SIG-M5 treated with dmso at 0.1 percent for 504 hours (cell line): ENCODE measurements around the gene LRRC47.

Experiments
- DNase-seq: peaks from one replicate; lab custom pipeline; 2025; ENCODE audit not compliant: unreplicated experiment; lab: John Stamatoyannopoulos, UW

The LRRC47 gene

DNA sequence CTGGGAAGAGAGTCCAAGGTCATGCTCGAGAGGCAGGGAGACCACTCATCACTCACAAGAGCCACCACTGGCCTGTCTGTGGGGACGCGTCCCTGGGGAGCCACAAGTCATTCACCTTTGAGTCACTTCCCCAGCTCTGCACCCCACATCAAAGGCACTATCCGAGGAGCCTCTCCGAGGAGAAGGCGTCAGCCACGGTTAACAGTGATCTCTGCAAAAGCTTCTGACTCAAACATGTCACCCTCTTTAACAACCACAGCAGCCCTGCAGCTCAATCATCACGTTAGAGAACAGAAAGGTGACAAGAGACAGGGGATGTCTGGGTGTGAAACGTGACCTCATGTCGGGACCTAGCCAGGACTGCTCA is 9.0 kb downstream of the LRRC47 start:
- DNase-seq = no peak

DNA sequence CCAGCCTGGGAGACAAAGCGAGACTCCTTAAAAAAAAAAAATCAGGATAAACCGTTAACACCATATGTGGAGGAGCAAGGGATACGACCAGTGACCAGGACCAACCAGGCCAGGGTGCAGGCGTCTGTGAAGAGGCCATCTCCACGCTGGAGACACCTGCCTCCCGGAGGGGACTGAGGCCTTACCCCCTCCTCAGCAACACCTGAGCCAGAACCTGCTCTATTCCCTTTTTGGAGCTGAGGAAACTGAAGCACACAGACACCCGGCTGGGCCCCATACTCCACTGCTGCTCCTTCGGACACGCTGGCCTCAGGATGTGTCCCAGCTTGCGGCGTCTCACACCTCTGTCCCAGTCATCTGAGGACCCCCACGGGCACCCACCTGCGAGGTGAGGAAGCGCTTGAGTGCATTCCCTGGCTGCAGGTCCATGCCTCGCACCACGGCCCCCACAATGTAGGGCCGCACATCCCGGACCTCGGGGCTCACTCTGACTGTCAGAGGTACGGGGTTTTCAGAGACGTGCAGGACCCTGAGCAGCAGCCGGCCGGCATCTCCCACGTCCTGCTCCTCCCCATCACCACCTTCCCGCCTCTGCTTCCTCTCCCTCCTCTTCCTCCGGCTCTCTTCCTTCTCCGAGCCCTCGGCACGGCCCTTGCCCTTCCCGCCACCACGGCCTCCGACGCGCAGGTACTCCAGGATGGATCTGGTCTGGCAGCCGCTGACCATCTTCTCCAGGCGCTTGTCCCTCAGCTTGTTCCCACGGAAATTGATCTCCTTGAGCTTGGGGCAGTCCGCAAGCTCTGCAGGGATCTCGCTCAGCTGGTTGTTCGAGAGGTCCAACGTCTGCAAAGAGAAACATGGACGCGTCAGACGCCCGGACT is 9.6 kb downstream of the LRRC47 start:
- no peak for DNase-seq

DNA sequence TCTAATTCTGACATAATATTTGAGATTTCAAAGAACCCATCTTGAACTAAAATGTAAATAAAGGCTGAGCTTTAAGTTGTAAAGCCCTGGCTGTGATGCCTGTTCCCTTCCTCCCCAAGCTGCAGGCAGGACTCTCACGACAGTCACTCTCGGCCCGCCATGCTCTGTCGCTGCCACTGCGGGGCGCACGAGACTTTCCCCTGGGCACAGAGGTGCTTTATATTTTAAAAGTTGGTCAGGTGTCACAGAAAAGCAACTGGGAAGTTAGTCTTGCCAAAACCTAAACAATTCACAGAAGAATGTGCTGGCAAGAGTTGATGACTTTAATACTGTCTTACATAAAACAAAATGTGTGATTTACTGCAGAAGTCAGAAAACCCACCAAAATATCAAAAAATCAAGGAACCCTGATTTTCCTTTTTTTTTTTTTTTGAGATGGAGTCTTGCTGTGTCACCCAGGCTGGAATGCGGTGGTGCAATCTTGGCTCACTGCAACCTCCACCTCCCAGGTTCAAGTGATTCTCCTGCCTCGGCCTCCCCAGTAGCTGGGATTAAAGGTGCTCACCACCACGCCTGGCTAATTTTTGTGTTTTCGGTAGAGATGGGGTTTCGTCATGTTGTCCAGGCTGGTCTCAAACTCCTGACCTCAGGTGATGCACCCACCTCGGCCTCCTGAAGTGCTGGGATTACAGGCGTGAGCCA is 10.7 kb downstream of the LRRC47 start:
- DNase-seq = no peak

DNA sequence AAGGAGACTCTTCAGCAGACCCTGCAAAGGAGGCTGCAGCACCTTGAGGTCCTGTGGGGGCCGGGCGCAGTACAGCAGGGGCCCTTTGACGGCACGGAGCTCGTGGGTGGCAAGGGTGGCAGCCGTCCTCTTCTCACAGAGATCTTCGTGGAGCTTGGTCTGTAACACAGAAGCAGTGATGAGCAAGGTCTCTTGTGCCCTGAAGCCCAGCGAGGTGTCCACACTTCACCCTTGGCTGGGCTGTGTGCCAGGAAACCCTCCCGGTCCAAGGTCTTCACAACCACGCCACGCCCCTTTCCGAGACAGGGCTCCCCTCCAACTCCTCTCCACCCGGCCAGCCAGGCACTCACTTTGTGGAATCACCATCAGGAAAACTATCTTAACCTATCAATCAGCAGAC is 11.3 kb downstream of the LRRC47 start:
- DNase-seq = no peak

DNA sequence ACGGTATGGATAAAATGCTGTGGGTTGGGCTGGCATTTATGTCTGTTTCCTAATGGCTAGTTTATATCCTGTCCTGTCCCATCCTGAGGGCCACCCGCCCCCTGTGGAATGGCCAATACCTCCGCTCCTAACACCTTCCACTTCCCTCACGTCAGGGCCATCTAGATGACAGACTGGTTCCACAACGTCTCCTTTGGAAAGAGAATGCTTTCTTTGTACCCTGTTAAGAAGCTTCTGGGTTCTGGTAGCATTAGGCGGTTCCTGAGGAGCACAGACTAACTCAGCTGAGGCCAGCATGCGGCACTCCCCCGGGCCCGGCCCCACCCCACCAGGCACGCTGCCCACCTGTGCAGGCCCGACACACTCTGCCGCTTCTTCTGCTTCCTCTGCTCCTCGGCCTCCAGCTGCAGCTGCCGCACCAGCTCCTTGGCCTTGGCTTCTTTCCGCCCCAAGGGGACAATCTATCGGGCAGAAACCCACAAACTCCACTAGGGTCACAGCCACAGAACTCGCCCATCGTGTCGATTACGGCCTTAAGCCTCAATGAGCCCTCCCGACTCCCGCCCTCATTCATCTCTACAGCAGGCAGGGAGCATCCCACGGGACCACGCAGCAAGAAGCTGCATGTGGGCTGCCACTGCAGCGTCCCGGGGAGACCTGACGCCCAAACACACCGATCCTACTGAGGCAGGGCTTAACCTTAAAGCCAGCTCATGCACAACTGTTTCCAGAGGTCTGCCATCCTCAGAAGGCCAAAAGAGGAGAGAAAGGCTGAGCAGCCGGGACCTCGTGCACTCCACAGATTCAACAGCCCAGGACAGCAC is 12.4 kb downstream of the LRRC47 start:
- DNase-seq = no peak

DNA sequence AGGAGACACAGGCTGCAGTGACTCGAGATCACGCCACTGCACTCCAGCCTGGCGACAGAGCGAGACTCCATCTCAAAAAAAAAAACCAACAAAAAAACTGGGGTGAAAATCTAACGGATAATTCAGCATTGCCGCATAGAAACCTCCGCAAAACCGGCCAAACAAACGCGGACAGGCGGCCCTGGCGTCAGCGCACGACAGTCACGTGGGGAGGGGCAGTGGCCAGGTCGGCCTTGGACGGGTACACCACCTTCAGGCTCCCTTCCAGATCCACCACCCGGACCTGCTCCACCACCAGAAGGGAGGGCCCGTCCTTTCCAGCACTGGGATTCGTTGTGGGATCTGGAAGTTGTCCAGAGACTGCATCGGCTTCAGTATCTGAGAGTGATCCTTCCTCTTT is 15.4 kb downstream of the LRRC47 start:
- no peak for DNase-seq

DNA sequence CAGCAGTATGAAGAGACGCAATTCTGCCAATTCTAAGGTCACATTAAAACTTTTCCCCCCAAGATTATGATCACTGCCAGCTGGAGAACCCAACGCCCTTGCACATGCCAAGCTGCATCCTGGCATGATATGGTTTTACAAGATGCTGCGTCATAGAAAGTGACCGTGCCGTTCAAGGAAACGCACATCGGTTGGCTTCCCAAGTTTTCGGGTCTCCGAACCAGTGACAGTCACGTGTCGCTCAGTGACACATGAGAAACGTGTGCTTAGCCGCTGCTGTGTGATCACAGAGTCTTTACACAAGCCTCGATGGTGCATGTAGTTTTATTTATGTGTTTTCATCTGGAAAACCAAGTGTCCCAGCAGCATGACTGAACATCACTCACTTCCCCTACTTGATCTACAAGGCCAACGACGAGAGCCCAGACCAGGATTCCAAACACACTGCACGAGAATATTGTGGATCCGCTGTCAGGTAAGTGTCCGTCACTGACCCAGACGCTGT is 16.3 kb downstream of the LRRC47 start:
- no peak for DNase-seq

DNA sequence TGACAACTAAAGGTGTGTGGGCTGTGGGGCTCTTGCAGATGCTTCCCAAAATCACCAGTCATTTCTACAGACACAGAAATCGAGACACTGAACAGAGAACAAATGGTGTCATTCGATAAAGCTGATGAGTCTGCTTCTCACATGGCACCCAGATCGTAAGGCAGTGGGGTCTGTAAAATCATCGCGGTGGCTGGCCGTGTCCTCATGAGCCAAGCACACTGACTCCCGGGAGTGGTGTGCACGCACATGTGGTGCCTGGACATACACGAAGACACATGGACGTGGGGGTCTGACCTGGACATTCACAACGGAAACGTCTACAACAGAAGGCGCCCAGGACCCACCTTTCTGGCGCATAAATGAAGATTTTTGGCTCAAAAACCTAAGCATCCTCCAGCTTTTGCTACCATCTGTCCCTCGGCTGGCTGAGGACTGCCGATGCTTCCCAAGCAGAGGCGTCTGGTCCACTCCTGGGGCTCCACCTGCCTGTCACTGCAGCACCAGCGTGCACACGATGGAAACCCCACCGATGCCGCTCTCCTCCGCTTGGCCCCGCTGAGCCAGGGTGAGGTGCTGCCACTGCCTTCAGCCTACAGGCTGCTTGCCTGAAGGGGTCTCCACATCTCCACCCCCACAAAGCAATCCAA is 16.9 kb downstream of the LRRC47 start:
- no peak for DNase-seq

DNA sequence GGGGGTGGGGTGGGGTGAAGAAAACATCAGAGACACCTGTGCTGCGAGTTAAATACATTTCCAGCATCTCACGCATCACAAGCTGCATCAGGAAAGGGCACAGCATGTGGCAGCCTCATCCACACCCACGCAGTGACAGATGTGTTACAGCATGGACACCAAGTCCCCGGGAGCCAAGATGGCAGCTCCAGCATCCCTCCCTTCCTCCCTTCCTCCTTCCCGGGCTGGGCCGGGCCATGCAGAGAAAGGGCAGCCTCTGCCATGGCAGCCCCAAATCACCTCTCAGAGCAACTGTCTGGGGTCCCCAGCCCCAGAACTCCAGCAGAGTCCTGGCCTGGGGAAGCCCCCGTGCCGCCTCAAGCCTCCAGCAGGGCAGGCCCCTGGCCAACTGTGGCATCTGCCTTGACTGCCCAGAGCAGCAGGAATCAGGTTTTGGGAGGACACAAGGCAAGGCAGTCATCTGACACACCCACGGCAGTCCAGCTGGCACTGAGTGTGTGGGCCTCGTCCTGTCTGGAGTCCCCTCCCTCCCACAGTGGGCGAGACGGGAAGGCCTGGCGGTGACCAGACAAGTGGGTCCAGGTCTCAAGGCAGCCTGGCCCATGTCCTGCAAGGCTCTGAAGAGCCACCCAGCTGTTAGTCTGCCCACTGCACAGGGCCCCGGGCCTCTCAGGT is 17.6 kb downstream of the LRRC47 start:
- no peak for DNase-seq

DNA sequence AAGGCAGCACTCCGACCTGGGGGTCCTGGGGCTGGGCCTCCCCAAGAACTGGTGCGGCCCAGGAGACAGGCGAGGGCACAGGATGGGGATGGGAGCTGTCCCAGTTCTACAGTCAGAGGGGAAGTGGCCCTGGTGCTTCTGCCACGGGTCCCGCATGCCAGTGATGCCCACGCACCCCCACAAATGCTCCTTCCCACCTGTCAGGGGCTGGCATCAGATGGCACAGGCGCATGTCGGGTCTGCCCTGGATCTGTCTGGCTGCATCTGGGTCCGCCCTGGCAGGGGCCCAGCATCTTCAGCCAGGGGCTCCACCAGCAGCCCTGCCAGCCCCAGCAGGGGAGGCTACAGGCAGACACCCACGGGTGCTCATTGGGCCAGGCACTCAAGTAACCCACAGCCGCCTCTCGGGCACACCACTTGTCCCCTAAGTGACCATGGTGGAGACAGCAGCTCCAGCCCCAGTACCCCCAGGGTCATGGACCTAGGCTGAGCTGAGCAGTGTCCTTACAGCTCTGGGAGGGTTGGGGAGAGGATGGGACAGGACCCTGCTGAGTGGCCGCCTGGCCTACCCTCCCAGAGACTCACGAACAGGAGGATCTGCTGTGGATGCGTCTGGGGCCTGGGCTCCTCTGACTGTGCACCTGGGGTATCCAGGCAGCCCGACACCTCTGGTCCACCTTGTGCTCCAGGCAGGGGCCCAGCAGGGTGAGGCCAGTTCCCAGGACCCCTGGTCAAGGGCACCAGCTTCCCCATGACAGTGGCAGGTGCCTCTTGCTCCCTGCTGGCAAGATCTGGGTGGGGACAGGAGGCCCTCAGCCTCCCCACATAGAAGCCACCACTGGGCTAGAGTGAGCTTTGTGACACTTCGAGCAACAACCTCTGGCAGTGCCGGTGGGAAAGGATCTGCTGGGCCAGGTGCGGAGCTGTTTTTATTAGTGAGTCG is 18.4 kb downstream of the LRRC47 start:
- DNase-seq = no peak

DNA sequence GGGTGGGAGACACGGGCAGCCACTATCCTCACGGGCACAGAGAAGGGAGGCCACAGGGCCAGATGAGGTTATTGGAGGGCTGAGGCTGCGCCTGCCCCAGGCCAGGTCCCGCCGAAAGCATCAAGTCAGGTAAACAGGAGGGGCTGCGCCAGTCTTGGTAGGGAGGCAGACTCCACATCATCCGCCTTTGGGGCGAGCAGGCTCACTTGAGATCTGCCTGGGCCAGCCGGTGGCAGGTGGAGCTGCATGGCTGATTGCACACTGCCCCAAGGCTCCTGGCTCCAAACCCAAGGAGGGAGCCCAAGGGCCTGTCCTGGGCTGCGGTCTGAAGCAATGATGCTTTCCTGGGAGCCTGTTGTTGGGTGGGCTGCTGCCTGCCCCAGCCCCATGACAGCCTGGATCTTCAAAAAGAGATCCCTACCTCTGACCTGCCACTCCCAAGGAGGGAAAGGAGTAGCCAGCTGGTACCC is 19.2 kb downstream of the LRRC47 start:
- DNase-seq = no peak

DNA sequence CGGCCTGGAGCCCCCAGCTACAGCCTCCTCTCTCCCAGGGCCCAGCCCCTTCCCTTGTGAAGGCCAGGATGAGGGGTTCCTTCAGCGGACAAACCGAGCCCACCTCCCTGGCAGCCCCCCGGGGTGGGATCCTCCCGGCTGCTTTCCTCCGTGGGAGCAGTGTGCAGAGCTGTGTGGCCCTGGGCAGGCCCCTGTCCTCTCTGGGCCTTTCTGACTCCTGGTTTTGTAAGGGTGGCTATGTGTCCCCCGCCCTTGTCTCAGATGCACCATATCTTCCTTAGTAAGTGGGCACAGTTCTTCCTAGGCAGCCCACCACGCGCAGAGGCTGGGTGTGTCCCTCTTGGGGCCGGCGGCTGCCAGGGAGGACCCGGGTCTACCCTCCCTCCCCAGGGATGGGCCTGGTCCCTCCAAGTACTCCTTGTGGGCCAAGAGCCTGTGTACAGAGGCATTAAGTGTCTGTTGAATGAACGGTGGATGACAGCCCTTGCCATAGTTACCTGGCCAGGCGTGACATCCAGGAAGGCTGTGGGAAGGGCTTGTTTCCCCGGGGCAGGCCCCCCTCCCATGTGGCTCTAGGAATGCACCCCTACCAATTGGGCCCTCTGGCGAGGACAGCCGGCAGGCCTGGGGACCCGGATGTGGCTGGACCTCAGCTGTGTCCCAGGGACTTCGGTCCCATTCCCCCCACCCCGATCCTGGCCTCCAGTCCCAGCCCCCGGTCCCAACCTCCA is 19.9 kb downstream of the LRRC47 start:
- DNase-seq = no peak

DNA sequence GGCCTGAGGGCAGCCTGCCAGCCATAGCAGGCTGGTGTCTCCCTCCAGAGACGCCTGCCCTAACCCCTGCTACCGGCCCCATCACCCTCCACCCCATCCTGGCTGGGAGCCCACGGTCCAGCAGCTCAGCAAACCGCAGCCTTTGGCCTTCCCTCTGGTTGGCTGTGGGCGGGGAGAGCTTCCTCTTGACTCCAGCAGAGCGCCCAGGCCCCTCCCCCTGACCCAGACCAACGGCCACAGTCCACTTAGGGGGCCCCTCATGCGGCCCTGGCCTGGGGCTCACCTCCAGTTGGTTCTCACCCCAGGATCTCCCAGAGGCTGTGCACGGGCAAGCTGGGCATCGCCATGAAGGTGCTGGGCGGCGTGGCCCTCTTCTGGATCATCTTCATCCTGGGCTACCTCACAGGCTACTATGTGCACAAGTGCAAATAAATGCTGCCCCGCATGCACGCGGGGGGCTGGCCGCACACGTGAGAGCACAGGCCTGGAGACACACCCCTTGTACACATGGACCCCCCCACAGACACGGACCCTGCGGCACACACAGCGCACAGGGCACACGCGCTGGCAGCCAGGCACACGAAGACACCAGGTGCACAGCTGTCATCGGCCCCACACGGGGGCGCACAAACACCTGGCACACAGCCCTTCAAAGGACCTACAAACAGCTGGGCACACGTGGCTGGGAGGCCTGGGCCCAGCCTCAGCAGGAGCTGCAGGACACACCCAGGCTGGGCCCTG is 20.6 kb downstream of the LRRC47 start:
- peak; percentile 10 for DNase-seq

DNA sequence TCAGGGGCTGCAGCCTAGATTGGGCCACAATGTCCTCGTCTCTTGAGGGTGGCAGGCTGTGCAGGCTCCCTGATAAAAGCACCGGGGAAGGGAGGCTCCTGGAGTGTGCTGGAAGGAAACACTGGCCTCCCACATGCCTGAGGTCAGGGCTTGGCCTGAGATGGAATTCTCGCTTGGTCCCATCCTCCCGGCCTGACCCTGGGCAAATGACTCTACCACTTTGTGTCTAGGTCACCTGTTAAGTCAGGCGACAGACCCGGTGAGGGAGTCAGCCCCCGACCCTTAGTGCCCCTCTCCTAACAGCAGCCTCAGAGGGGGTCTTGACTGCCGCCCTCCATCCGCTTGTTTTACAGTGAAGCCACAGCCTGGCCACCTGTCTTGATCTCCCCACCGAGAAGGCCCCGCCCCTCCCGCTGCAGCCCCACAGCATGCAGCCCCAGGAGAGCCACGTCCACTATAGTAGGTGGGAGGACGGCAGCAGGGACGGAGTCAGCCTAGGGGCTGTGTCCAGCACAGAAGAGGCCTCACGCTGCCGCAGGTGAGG is 21.3 kb downstream of the LRRC47 start:
- no peak for DNase-seq

DNA sequence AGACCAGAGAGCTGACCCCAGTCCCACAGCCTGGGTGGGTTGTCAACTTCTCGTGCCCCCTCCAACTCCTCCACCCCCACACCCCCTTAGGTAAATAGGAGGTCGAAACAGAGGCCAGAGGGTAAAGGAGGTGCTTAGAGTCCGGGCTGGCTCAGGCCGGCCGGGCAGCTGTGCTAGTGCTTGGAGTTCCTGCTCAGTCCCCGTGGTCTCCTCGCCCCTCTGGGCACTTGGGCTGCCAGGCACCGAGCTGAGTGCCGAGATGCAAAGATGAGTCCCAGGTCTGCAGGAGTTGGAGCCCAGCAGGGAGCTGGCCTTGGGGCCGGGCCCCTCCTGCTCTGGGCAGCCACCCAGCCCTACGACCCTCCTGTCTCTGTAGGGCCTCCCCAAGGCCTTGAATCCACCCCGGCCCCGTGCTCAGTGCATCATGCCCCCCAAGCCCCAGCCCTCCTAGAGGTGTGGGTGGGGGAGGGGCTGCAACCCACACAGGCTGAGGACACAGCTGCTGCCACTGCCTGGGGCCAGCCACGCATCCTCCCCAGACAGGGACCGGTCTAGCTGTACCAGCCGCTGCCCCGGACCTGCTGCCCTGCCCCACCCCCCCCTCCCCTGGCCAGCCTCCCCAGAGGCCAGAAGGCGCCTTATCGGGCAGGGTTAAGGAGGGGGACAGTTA is 21.9 kb downstream of the LRRC47 start:
- DNase-seq = no peak

DNA sequence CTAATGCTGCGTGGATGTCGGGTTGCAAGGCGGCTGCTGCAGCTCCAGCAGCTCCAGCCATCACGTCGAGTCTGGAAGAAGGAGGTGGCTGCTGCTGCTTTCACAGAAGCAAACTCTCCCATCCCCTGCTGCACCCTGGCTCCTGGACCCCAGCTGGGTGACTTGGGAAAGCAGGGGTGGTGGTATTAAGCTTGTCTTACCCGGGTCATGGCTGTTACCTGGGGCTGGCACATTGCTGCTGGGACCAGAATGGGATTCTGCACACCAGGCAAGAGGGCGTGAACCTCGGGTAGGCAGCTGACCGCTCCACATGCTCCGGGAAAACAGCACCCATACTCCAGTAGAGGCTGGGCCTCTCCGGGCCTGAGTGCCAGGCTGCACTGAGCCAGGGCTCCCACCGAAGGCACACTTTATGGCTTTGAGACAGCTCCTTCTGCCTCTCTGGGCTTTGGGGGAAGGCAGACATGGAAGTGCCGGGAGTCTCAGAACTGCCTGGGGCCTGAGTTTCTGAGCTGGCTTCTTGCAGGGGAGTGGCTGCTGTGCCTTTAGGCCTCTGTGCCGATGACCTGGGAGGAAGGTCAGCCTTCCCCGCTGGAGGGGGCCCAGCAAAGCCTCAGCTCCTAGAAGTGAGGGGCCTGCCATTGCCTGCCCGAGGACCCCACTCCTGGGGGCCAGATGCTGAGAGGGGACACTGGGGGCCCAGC is 22.6 kb downstream of the LRRC47 start:
- no peak for DNase-seq
